NCI-H2227 treated with DMSO at 0.1 percent for 48 hours (cell line): Measurements from ENCODE around the gene PCDHGB2.
"Not testable (repeated sequence)": the region's sequence is repeated elsewhere in the genome, so short reads cannot be mapped to it uniquely, and the experiment has no call there.

Source experiments
- DNase-seq: peaks from one replicate; lab custom pipeline; 2025; lab: John Stamatoyannopoulos, UW

PCDHGB2 gene

GRCh38 chr5:141359790-141360426 lies at the start of gene PCDHGB2:
TSS of gene PCDHGB2 (plus strand) at chr5:141359994. CDS start at chr5:141360136, 142 bp downstream.
- no peak for DNase-seq

- no peak for DNase-seq
Observed at GRCh38 chr5:141313711-141314110, 46.1 kb upstream of the PCDHGB2 start.

DNA sequence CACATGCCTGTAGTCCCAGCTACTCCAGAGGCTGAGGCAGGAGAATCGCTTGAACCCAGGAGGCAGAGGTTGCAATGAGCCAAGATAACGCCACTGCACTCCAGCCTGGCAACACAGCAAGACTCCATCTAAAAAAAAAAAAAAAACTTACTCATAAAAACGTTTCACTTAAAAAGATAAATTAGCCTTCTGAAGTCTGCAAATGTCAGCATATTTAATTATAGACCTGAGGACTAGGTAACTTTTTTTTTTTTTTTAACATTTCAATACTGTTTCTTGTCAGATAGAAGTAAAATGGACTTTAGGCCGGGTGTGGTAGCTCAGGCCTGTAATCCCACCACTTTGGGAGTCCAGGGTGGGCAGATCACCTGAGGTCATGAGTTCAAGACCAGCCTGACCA lies 42.8 kb upstream of the PCDHGB2 start:
- DNase-seq: not testable (repeated sequence)

DNA sequence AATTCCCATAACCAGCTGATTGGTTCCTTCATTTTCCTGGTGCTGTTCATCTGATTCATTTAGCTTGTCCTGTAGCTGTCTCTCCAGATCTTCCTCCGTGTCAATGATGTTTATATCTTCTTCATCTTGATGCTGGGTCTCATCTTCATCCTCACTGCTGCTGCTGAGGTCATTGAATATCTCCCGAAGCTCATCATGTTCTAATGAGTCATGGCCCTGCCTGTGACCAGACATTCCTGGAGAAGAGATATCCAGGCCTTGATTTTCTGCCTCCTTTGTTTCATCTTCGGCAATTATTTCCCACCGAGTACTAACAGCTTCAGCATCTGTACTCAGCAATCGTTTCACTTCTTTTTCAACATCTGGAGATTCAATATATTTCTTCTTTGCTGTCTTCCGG lies 40.6 kb upstream of the PCDHGB2 start:
- DNase-seq: no peak

DNA sequence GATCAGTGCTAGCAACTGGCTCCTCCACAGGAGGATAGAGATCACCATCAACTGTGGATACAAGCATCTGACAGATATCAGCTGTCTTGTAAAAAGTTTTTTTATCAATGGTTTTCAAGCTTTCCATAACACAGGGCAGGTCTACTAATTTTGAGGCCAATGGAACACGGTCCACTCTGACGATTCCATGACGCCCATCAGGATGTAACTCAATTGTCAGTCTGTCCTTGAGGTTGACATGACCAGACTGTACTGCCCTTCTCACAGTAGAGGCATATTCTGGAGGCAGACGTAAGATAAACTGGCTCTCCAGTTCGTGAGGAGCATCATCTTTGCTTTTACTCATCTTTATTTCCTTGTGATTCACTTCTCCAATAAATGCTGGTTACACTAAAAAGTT lies 40.1 kb upstream of the PCDHGB2 start:
- no peak for DNase-seq

DNA sequence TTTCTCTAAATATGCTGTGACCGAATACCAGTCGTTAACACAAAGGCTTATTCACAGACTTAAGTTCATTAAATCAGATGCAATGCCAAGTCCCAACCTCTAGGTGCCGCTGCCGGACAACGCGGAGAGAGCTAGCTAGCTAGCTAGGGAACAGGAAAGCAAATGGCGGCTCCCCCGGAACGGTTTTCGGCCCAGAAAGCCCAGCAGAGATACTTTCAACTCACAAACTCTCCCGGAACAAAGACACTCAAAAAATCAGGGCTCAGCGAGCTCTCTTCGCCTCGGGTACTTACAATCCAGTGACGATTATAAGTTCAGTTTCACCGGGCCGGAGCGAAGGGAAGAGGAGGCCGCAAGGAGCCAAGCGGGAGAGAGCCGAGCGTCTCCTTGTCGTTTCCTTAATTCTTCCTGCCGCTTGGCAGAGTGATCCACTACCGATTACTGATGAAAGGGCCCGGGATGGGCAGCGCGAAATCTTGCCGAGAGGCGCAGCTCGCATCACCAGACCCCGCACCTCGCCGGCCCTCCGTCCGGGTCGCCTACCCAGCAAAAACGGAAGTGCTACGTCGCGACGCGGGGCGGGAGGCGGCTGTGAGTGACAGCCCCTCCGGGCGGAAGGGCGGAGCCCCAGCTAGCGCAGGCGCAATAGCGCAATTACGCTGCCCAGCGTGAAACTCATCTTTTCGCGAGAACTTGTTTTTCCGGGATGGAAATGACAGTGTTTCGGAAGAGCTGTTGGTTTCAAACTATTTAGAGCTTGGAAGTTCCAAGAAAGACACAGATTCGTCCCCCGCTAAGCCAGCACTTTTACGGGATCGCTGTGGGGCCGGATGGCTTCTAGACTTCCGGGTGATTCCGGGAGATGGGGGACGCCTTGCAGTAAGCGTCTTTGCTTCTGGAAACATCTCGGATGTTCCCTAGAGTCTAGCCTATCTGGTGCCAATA lies 39.3 kb upstream of the PCDHGB2 start, which contains the start of gene TAF7:
Gene TAF7 (minus strand): TSS at position 560 of the 945 bp plus-strand sequence. CDS start 740 bp downstream, outside the sequence.
- DNase-seq: peak; percentile 79

DNA sequence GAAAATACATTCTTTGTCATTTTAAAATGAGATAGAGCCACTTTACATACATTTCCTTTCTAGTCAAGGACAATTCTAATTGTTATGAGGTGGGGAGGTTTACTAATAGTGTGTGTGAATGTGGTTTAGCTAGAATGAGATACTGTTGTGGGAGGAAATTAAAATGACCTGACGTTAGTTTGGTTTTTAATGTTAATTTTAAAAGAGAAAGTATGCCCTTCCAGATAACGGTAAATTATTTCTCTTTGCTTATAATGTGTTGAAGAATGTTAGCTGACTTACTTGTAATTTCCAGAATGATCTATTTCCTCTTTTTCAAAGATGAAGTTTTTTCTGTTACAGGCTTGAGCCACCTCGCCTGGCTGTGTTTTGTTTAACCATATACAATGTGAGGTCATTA lies 37.5 kb upstream of the PCDHGB2 start:
- DNase-seq: no peak

DNA sequence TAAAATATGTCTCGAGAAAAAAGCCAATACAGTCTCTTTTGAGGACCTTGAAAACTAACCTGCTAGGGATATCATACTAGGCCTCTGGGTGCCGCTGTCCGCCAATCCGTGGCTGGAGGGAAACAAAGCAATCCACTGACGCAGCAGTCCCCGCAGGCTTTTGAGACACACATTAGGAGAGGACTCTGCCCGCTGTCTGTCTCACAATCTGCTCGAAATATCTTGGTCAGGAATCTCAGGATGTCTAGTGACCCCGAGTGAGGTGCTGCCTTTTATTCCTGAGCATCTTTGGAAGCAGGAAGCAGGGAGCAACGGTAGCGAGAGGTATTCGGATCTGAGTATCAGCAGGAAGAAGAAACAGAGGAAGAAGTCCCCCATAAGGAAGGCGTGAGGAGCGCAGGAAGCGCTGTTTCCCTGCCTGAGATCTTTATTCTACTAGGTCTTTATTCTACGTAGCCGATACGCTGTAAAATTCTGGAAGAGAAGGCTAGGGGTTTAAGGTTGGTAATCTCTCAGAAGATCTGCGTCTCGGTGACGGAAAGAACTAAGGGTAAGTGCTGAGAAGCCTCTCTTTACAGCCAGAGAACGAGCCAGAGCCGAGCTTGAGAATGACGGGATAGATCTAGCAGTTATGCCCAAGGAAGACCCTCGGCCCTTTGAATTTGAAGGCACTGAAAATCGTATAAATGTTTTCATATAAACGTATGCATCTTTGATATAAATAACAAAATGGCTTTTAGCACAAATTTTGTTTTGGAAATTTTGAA lies 33.5 kb upstream of the PCDHGB2 start:
- peak; percentile 28 for DNase-seq

GRCh38 chr5:141328231-141328630 lies 31.6 kb upstream of the PCDHGB2 start:
- DNase-seq: no peak

- no peak for DNase-seq
Observed at GRCh38 chr5:141330299-141331080, 29.3 kb upstream of the PCDHGB2 start, which contains the start of gene PCDHGA1. TSS of gene PCDHGA1 (plus strand) at chr5:141330514.

DNA sequence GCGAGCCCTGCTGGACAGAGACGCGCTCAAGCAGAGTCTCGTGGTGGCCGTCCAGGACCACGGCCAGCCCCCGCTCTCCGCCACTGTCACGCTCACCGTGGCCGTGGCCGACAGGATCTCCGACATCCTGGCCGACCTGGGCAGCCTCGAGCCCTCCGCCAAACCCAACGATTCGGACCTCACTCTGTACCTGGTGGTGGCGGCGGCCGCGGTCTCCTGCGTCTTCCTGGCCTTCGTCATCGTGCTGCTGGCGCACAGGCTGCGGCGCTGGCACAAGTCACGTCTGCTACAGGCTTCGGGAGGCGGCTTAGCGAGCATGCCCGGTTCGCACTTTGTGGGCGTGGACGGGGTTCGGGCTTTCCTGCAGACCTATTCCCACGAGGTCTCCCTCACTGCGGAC lies 27.2 kb upstream of the PCDHGB2 start:
- DNase-seq: not testable (repeated sequence)

DNA sequence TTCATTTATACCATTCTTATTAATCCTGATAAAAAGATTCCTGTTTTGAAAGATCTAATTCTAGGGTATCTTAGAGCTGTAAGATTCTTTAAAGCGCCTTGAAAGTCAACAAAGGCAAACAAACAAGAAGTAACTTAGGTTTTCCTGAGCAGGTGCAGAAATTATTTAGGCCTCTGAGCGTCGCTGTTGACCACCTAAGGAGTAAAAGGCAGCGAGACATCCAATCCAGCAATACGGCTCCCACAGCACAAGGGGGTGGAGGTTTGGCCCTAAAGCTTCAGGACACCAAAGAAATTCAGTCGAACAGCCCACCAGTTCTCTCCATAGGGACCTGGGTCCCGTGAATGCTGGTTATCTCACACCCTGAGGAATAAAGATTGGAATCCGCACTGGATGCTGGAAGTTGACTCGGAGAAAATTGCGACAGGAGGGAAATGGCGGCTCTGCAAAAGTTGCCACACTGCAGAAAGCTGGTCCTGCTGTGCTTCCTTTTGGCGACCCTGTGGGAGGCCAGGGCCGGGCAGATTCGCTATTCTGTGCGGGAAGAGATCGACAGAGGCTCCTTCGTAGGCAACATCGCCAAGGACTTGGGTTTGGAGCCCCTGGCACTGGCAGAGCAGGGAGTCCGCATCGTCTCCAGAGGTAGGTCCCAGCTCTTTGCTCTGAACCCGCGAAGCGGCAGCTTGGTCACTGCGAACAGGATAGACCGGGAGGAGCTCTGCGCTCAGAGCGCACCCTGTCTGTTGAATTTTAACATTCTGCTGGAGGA lies 21.1 kb upstream of the PCDHGB2 start, which contains the start of gene PCDHGA2:
Gene PCDHGA2 (plus strand): TSS at position 223 of the 769 bp plus-strand sequence.
- peak; percentile 3 for DNase-seq

- not testable (repeated sequence) for DNase-seq
Observed at GRCh38 chr5:141340781-141341354, 18.9 kb upstream of the PCDHGB2 start.

GRCh38 chr5:141342773-141343172 lies 17.0 kb upstream of the PCDHGB2 start:
- no peak for DNase-seq

GRCh38 chr5:141343242-141343952 lies 16.4 kb upstream of the PCDHGB2 start, which contains the start of gene PCDHGA3:
TSS of gene PCDHGA3 (plus strand) at chr5:141343829. CDS start at chr5:141344034, 205 bp downstream.
- no peak for DNase-seq

DNA sequence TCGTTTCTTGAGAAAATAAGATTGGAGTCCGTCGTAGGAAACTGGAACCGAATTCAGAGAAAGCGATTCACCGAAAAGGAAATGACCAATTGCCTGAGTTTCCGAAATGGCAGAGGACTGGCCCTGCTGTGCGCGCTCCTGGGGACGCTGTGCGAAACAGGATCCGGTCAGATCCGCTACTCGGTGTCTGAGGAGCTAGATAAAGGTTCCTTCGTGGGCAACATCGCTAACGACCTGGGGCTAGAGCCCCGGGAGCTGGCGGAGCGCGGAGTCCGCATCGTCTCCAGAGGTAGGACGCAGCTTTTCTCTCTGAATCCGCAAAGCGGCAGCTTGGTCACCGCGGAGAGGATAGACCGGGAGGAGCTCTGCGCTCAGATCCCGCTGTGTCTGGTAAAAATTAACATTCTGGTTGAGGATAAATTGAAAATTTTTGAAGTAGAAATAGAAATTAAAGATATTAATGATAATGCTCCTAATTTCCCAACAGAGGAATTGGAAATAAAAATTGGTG lies 15.8 kb upstream of the PCDHGB2 start:
- no peak for DNase-seq

GRCh38 chr5:141345327-141345726 lies 14.5 kb upstream of the PCDHGB2 start:
- no peak for DNase-seq

DNA sequence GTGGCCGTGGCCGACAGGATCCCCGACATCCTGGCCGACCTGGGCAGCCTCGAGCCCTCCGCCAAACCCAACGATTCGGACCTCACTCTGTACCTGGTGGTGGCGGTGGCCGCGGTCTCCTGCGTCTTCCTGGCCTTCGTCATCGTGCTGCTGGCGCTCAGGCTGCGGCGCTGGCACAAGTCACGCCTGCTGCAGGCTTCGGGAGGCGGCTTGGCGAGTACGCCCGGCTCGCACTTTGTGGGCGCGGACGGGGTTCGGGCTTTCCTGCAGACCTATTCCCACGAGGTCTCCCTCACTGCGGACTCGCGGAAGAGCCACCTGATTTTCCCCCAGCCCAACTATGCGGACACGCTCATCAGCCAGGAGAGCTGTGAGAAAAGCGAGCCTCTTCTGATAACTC lies 13.8 kb upstream of the PCDHGB2 start:
- DNase-seq: not testable (repeated sequence)
